Thoracic aorta (tissue), 2 donors: ENCODE measurements around the gene FSTL4. TPM values are rescaled to one million over a fixed set of nuclear protein-coding genes. Genes with fewer than 3 reads are reported as not detected.

Experiments used
- ATAC-seq: fragments of 150-250 bp; one replicate; pipeline ENCODE4 v1.8.0; 2017; ENCODE audit warnings: low read depth; ENCODE audit not compliant: insufficient number of reproducible peaks, low FRiP score
- DNase-seq: peaks from one replicate; pipeline ENCODE4 v3.0.0-alpha.2; 2020; ENCODE audit warnings: low spot score
- H3K27ac ChIP-seq, 2 donors: fragments of 200-600 bp; sonication (generic); 1 replicate in 1 of 2; 2 replicates in 1 of 2; pipeline ENCODE4 v1.5.1; 2016; ENCODE audit warnings: mild to moderate bottlenecking in 2 of 2, moderate library complexity in 2 of 2
- H3K27me3 ChIP-seq: fragments of 200-600 bp; sonication (generic); replicated peaks from 2 replicates; pipeline ENCODE4 v1.6.0; 2016; ENCODE audit warnings: mild to moderate bottlenecking; ENCODE audit not compliant: insufficient read depth
- H3K36me3 ChIP-seq: fragments of 200-600 bp; sonication (generic); one replicate; pipeline ENCODE4 v1.5.1; 2016
- H3K4me1 ChIP-seq, 2 donors: fragments of 200-600 bp; sonication (generic); 1 replicate in 1 of 2; 2 replicates in 1 of 2; pipeline versions ENCODE4 v1.5.1 to v1.6.0; 2016; ENCODE audit warnings: low read depth in 2 of 2, mild to moderate bottlenecking in 1 of 2; ENCODE audit not compliant: control insufficient read depth in 1 of 2
- H3K4me3 ChIP-seq: fragments of 200-600 bp; sonication (generic); 2 replicates; pipeline ENCODE4 v1.5.1; 2016; ENCODE audit warnings: mild to moderate bottlenecking
- H3K9me3 ChIP-seq: fragments of 200-600 bp; sonication (generic); 2 replicates; pipeline ENCODE4 v1.5.1; 2016
- total RNA-seq, 2 donors: library from RNA; depleted of rRNA; stranded (reverse); fragments of >200 nt; gene quantifications; one replicate each; pipeline versions ENCODE4 v1.1.0 to v1.2.3, GENCODE V29; 2016
- TF ChIP-seq, protein P1 (sequence below): fragments of 200-600 bp; sonication (generic); IDR thresholded peaks from one replicate; pipeline ENCODE4 v1.5.1; 2019; ENCODE audit warnings: antibody characterized with exemption

Gene FSTL4
- total RNA-seq, 2 donors from 2014 or later: not detected

DNA sequence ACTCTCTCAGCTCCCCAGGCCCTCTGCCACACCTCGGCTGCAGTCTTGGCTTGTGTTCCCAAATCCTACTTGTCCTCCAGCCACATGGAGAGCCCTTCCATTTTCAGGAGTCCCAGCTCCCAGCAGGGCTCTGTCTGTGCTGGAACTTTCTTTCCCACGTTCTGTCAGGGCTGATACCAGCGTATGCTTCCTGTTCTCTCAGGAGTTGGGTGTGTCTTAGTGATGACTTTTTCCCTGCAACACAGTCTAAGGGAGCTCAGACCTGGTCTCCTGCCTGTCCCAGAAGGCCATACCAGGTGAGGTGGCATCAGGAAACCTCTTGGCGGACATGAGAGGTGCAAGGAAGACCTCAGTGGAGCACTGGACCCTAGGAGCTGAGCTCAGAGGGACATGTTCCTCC, 334.0 kb downstream of the FSTL4 start:
- no peaks in the 10 kb centered on the region for H3K4me1 ChIP-seq
- no peaks in the 10 kb centered on the region for H3K9me3 ChIP-seq
- TF ChIP-seq, protein P1, sequence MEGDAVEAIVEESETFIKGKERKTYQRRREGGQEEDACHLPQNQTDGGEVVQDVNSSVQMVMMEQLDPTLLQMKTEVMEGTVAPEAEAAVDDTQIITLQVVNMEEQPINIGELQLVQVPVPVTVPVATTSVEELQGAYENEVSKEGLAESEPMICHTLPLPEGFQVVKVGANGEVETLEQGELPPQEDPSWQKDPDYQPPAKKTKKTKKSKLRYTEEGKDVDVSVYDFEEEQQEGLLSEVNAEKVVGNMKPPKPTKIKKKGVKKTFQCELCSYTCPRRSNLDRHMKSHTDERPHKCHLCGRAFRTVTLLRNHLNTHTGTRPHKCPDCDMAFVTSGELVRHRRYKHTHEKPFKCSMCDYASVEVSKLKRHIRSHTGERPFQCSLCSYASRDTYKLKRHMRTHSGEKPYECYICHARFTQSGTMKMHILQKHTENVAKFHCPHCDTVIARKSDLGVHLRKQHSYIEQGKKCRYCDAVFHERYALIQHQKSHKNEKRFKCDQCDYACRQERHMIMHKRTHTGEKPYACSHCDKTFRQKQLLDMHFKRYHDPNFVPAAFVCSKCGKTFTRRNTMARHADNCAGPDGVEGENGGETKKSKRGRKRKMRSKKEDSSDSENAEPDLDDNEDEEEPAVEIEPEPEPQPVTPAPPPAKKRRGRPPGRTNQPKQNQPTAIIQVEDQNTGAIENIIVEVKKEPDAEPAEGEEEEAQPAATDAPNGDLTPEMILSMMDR: no peak
- no peak overlapping the region for H3K27ac ChIP-seq
- ATAC-seq: no peak
- H3K4me3 ChIP-seq: no peak overlapping the region
- no peak for DNase-seq
- no peaks in the 10 kb centered on the region for H3K36me3 ChIP-seq
- H3K27me3 ChIP-seq: no peaks in the 10 kb centered on the region

DNA sequence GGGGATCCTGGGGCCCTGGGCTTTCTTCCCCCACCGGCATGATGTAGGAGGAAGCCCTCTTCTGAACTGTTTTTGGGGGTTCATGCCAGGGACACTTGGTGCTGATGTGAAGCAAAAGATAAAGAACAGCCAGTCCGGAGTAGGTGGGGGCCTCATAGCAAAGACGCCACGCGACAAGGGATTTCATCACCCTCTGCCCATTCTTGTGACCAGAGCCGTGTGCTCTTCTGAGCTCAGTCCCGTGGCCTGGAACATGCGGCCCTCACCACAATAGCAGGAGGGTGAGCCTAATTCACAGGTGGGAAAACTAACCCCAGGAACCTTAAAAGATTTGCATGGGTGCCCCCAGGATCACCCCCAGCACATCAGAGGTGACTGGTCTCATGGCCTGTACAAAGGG, 334.6 kb downstream of the FSTL4 start:
- Histone ChIP-seq H3K4me3 (no peak overlapping the region), H3K27ac (no peak overlapping the region), H3K4me1 (no peaks in the 10 kb centered on the region), H3K9me3 (no peaks in the 10 kb centered on the region), H3K36me3 (no peaks in the 10 kb centered on the region), H3K27me3 (no peaks in the 10 kb centered on the region)
- no peak for DNase-seq
- ATAC-seq: no peak
- TF ChIP-seq, protein P1: no peak

DNA sequence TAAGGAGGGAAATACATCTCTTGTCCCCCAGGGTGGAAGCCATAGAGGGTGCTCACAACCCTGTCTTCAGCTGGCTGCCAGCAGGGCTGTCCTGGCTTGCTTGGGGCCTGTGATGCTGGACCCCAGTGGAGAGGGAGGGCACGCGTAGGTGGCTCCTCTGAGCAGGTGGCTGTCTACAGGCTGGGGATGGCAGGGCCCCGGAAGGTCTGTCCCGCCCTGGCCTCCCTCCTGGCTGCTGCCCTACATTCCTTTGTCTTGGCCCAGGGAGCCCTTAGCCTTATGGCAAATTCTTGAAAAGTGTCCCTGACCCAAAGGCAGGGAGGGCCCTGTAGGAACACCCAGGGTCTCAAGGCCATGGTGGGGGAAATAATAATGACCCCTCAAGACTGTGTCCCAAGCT, 336.2 kb downstream of the FSTL4 start:
- no peak for DNase-seq
- Histone ChIP-seq H3K9me3 (no peaks in the 10 kb centered on the region), H3K36me3 (no peaks in the 10 kb centered on the region), H3K27me3 (no peaks in the 10 kb centered on the region), H3K27ac (no peak overlapping the region), H3K4me3 (no peak overlapping the region), H3K4me1 (no peaks in the 10 kb centered on the region)
- no peak for ATAC-seq
- TF ChIP-seq, protein P1: no peak

DNA sequence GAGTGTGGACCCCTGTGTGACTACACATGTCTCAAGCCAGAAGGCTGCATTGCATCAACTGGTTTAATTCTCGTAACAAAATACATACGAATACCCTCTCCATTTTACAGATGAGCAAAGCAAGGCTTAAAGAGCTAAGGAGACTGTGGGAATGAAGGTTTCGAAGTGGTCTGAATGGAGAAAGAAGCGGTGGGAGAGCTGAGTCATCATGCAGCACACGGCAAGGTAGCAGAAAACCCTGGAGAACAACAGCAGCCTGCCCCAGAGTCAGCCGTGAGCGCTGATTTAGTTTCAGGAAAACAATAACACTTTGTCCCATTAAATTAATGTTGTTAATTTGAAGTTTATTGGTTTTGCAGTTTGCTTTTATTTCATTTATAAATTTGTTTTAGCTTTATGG, 336.7 kb downstream of the FSTL4 start:
- no peaks in the 10 kb centered on the region for H3K9me3 ChIP-seq
- H3K36me3 ChIP-seq: no peaks in the 10 kb centered on the region
- DNase-seq (no peak), ATAC-seq (no peak)
- no peak overlapping the region for H3K4me3 ChIP-seq
- H3K4me1 ChIP-seq: no peaks in the 10 kb centered on the region
- H3K27ac ChIP-seq: no peak overlapping the region
- H3K27me3 ChIP-seq: no peaks in the 10 kb centered on the region
- TF ChIP-seq, protein P1: no peak

DNA sequence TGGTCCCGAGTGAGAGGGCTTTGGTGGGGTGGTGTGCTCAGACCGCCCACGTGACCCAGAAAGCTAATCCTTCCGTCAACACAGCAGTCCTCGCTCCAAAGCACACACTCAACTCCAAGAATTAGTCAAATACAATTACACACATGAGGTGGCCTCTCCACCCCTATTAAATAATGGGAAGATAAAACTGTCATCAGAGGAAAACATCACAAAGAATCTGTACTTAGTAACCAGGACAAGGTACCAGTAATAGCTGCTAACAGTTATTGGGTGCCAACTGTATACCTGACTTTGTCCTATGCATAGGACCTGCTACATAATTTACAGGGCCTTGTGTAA, 337.8 kb downstream of the FSTL4 start:
- TF ChIP-seq, protein P1: no peak
- no peaks in the 10 kb centered on the region for H3K9me3 ChIP-seq
- no peaks in the 10 kb centered on the region for H3K27me3 ChIP-seq
- ATAC-seq: no peak
- DNase-seq: no peak
- no peaks in the 10 kb centered on the region for H3K36me3 ChIP-seq
- no peak overlapping the region for H3K27ac ChIP-seq
- no peak overlapping the region for H3K4me3 ChIP-seq
- no peaks in the 10 kb centered on the region for H3K4me1 ChIP-seq
